Immature natural killer cell (primary cell): ENCODE results near the gene SPATA6. TPM values are rescaled to one million over a fixed set of nuclear protein-coding genes. Genes with fewer than 3 reads are reported as not detected.
"Not testable (repeated sequence)": the region's sequence is repeated elsewhere in the genome, so short reads cannot be mapped to it uniquely, and the experiment has no call there.

ENCODE experiments used
- DNase-seq, 3 donors: peaks; one replicate each; pipeline ENCODE4 v3.0.0; 2022; ENCODE audit warnings: mixed read lengths in 1 of 3
- H3K27ac Mint-ChIP-seq, 6 donors: one replicate each; pipeline ENCODE4 v1.8.0; 2020; ENCODE audit warnings: mixed read lengths in 6 of 6, mild to moderate bottlenecking in 5 of 6, inconsistent platforms in 4 of 6, moderate library complexity in 3 of 6
- H3K27me3 Mint-ChIP-seq, 3 donors: one replicate each; pipeline ENCODE4 v1.8.0; 2020 to 2021; ENCODE audit warnings: low read depth in 3 of 3, mild to moderate bottlenecking in 3 of 3, mixed read lengths in 3 of 3, moderate library complexity in 3 of 3, inconsistent platforms in 1 of 3
- H3K36me3 Mint-ChIP-seq, 3 donors: one replicate each; pipeline ENCODE4 v1.8.0; 2020; ENCODE audit warnings: mixed read lengths in 3 of 3, inconsistent platforms in 2 of 3, mild to moderate bottlenecking in 2 of 3
- H3K4me1 Mint-ChIP-seq, 2 donors: one replicate each; pipeline ENCODE4 v1.8.0; 2020; ENCODE audit warnings: inconsistent platforms in 2 of 2, mild to moderate bottlenecking in 2 of 2, mixed read lengths in 2 of 2, moderate library complexity in 1 of 2
- H3K4me3 Mint-ChIP-seq, 5 donors: one replicate each; pipeline ENCODE4 v1.8.0; 2020; ENCODE audit warnings: mild to moderate bottlenecking in 5 of 5, mixed read lengths in 5 of 5, inconsistent platforms in 3 of 5, moderate library complexity in 3 of 5
- H3K9me3 Mint-ChIP-seq, 6 donors: one replicate each; pipeline ENCODE4 v1.8.0; 2020; ENCODE audit warnings: mild to moderate bottlenecking in 6 of 6, mixed read lengths in 6 of 6, inconsistent platforms in 4 of 6, moderate library complexity in 3 of 6
- polyA plus RNA-seq, 3 donors: library from polyadenylated mRNA; unstranded; fragments of 300-500 nt; fragmentation: Illumina TruSeq; gene quantifications; one replicate each; pipeline ENCODE4 v1.2.3, GENCODE V29; 2021

The SPATA6 gene
- polyA plus RNA-seq, 3 donors from 2014 or later: 1.1 to 2.5 TPM; not detected in 1

- Mint-ChIP-seq H3K27me3 (peaks cover 0 to 4% (median 3%) of the 10 kb centered on the region in 3 donors), H3K9me3 (peaks cover 0 to 7% (median 3%) of the 10 kb centered on the region in 6 donors), H3K4me3 (no peak overlapping the region), H3K4me1 (no peaks in the 10 kb centered on the region), H3K27ac (no peak overlapping the region), H3K36me3 (peaks cover 0 to 10% (median 3%) of the 10 kb centered on the region in 3 donors)
- DNase-seq: no peak
Measured at GRCh38 chr1:48374785-48375184, 97.2 kb downstream of the SPATA6 start.

GRCh38 chr1:48371598-48371997, 100.4 kb downstream of the SPATA6 start:
- Mint-ChIP-seq H3K9me3 (peaks cover 0 to 7% (median 6%) of the 10 kb centered on the region in 6 donors), H3K4me1 (no peaks in the 10 kb centered on the region), H3K4me3 (no peak overlapping the region), H3K36me3 (no peaks in the 10 kb centered on the region), H3K27me3 (peaks cover 0 to 1% (median 0%) of the 10 kb centered on the region in 3 donors), H3K27ac (no peak overlapping the region)
- DNase-seq: no peak

DNA sequence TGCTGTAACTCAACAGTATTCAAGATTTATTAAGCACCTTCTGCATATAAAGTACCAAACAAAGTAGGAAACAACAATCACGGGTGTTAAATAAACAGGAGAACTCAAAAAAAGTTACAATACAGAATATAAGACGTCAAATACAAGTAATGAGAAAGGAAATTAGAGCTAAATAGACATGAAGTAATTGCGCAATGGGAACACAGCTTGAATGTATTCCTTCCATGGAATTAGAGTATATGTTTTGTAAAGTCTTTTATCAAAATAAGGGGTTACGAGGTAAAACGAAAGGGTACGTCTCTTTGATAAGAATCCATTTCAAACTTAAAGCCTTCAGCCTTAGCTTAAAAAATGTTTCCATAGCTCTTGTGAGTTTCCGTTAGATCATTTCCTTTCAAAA, 109.1 kb downstream of the SPATA6 start:
- Mint-ChIP-seq H3K9me3 (peaks cover 0 to 14% (median 5%) of the 10 kb centered on the region in 6 donors), H3K4me1 (no peaks in the 10 kb centered on the region), H3K27ac (no peak overlapping the region), H3K36me3 (no peaks in the 10 kb centered on the region), H3K27me3 (peaks cover 0 to 4% (median 0%) of the 10 kb centered on the region in 3 donors), H3K4me3 (no peak overlapping the region)
- no peak for DNase-seq

DNA sequence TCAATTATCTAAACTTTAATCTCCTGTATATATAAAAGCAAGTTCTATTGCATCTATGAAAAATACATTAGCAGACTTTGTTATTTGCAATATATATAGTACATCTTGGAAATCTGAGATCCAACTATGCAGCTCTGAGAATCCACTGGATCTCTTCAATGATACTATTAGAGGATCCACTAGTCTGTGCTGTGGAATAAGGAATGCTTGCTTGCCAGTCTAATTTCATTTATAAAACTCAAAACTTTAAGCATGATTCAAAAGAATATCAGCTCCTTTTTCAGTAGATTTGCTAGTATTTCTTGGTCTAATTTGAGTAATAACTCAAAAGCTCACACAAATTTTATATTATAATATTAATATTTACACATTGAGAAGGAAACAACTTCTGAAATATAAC, 115.1 kb downstream of the SPATA6 start:
- H3K4me1 Mint-ChIP-seq: no peaks in the 10 kb centered on the region
- H3K9me3 Mint-ChIP-seq: peaks cover 0 to 3% (median 0%) of the 10 kb centered on the region in 6 donors
- no peak overlapping the region for H3K27ac Mint-ChIP-seq
- DNase-seq: no peak
- no peak overlapping the region for H3K4me3 Mint-ChIP-seq
- peaks cover 0 to 3% (median 0%) of the 10 kb centered on the region in 3 donors for H3K36me3 Mint-ChIP-seq
- H3K27me3 Mint-ChIP-seq: peaks cover 0 to 3% (median 0%) of the 10 kb centered on the region in 3 donors

DNA sequence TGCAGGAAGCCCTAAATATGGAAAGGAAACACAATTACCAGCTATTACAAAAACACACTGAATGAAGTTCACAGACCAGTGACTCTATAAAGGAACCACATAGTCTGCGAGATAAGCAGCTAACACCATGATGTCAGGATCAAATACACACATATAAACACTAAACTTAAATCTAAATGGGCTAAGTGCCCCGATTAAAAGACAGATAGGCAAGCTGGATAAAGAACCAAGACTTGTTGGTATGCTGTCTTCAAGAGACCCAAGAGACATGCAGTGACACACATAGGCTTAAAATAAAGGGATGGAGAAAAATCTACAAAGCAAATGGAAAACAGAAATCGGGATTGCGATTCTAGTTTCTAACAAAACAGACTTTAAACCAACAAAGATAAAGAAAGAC, 127.6 kb downstream of the SPATA6 start:
- H3K27me3 Mint-ChIP-seq: peaks cover 0 to 6% (median 2%) of the 10 kb centered on the region in 3 donors
- DNase-seq: no peak
- peaks cover 0 to 22% (median 10%) of the 10 kb centered on the region in 6 donors for H3K9me3 Mint-ChIP-seq
- H3K36me3 Mint-ChIP-seq: no peaks in the 10 kb centered on the region
- H3K4me3 Mint-ChIP-seq: no peak overlapping the region
- no peaks in the 10 kb centered on the region for H3K4me1 Mint-ChIP-seq
- no peak overlapping the region for H3K27ac Mint-ChIP-seq

DNA sequence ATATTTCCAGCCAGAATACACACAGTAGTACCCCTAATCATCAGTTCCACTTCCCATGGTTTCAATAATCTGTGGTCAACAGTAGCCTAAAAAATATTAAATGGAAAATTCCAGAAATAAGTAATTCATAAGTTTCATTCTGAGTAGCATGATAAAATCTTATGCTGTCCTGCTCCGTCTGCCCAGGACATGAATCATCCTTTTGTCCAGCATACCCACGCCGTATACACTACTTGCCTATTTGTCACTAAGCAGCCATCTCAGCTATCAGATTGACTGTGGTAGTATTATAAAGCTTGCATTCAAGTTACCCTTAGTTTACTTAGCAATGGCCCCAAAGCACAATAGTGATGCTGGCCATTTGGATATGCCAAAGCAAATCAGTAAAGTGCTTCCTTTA, 130.8 kb downstream of the SPATA6 start:
- DNase-seq: no peak
- Mint-ChIP-seq H3K36me3 (no peaks in the 10 kb centered on the region), H3K27ac (no peak overlapping the region), H3K4me1 (no peaks in the 10 kb centered on the region), H3K9me3 (peaks cover 0 to 22% (median 10%) of the 10 kb centered on the region in 6 donors), H3K4me3 (no peak overlapping the region), H3K27me3 (peaks cover 0 to 5% (median 0%) of the 10 kb centered on the region in 3 donors)

DNA sequence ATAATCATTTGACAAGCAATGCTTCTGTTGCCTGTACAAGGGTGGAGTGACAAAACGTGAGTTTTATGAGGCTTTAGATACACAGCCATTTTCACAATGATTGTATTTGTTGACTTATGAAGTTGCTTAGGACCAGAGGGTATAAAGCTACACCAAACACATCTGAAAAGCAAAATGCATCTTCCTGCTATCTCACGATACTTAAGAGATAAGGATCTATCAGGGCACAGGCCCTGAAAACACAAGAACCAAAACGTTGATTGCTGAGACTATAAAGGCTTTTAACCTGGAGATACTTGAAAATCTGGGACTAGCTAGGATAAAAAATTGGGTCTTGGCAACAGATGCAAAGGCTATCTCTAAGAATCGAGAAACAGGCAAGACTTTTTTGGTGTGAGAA, 133.7 kb downstream of the SPATA6 start:
- Mint-ChIP-seq H3K9me3 (peaks cover 0 to 9% (median 5%) of the 10 kb centered on the region in 6 donors), H3K27ac (no peak overlapping the region), H3K4me3 (no peak overlapping the region), H3K27me3 (peaks cover 0 to 2% (median 0%) of the 10 kb centered on the region in 3 donors), H3K4me1 (no peaks in the 10 kb centered on the region), H3K36me3 (peaks cover 0 to 4% (median 0%) of the 10 kb centered on the region in 3 donors)
- no peak for DNase-seq

- no peak overlapping the region for H3K4me3 Mint-ChIP-seq
- peaks cover 4 to 13% (median 13%) of the 10 kb centered on the region in 3 donors for H3K36me3 Mint-ChIP-seq
- no peak overlapping the region for H3K27ac Mint-ChIP-seq
- no peaks in the 10 kb centered on the region for H3K4me1 Mint-ChIP-seq
- peaks cover 0 to 34% (median 24%) of the 10 kb centered on the region in 6 donors for H3K9me3 Mint-ChIP-seq
- peaks cover 0 to 2% (median 1%) of the 10 kb centered on the region in 3 donors for H3K27me3 Mint-ChIP-seq
- no peak for DNase-seq
Measured at GRCh38 chr1:48333316-48333715, 138.7 kb downstream of the SPATA6 start.

GRCh38 chr1:48332115-48332514, 139.9 kb downstream of the SPATA6 start:
- no peak overlapping the region for H3K27ac Mint-ChIP-seq
- H3K27me3 Mint-ChIP-seq: peaks cover 0 to 2% (median 1%) of the 10 kb centered on the region in 3 donors
- no peak for DNase-seq
- H3K9me3 Mint-ChIP-seq: peaks cover 0 to 35% (median 24%) of the 10 kb centered on the region in 6 donors
- peaks cover 4 to 13% (median 13%) of the 10 kb centered on the region in 3 donors for H3K36me3 Mint-ChIP-seq
- no peak overlapping the region for H3K4me3 Mint-ChIP-seq
- no peaks in the 10 kb centered on the region for H3K4me1 Mint-ChIP-seq

DNA sequence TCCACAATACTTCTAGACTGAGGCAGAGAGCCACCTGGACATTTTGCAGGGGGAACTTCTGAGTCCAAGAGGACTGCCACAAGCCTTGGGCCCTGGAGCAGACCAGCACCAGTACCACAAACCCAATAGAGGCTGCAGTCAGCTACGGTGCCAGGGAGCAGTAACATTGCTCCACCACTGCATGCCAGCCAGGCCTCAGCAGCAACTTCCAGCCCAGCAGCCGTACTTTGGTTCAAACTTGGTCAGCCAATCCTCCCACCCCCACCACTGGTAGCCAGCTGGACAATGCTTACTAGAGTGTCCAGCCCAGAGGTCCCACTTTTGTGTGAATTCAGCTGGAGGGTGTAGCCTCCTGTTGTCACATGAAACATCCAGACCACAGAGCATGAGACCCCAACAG, 142.1 kb downstream of the SPATA6 start:
- Mint-ChIP-seq H3K27me3 (peaks cover 1 to 4% (median 2%) of the 10 kb centered on the region in 3 donors), H3K9me3 (peaks cover 0 to 40% (median 27%) of the 10 kb centered on the region in 6 donors), H3K27ac (no peak overlapping the region), H3K4me1 (no peaks in the 10 kb centered on the region), H3K36me3 (peaks cover 4 to 19% (median 13%) of the 10 kb centered on the region in 3 donors), H3K4me3 (no peak overlapping the region)
- DNase-seq: no peak

- peaks cover 3 to 40% (median 27%) of the 10 kb centered on the region in 6 donors for H3K9me3 Mint-ChIP-seq
- no peaks in the 10 kb centered on the region for H3K4me1 Mint-ChIP-seq
- peaks cover 4 to 22% (median 13%) of the 10 kb centered on the region in 3 donors for H3K36me3 Mint-ChIP-seq
- H3K27ac Mint-ChIP-seq: no peak overlapping the region
- peaks cover 1 to 4% (median 2%) of the 10 kb centered on the region in 3 donors for H3K27me3 Mint-ChIP-seq
- no peak for DNase-seq
- H3K4me3 Mint-ChIP-seq: no peak overlapping the region
Measured at GRCh38 chr1:48329486-48329885, 142.5 kb downstream of the SPATA6 start.

DNA sequence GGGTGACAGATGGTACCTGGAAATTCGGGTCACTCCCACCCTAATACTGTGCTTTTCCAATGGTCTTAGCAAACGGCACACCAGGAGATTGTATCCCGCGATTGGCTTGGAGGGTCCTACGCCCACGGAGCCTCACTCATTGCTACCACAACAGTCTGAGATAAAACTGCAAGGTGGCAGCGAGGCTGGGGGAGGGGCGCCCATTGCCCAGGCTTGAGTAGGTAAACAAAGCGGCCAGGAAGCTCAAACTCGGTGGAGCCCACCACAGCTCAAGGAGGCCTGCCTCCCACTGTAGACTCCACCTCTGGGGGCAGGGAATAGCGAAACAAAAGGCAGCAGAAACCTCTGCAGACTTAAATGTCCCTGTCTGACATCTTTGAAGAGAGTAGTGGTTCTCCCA, 160.2 kb downstream of the SPATA6 start:
- H3K27ac Mint-ChIP-seq, H3K4me3 Mint-ChIP-seq, H3K4me1 Mint-ChIP-seq, DNase-seq, H3K27me3 Mint-ChIP-seq, H3K36me3 Mint-ChIP-seq: not testable (repeated sequence)
- peaks cover 6 to 32% (median 22%) of the 10 kb centered on the region in 6 donors for H3K9me3 Mint-ChIP-seq

DNA sequence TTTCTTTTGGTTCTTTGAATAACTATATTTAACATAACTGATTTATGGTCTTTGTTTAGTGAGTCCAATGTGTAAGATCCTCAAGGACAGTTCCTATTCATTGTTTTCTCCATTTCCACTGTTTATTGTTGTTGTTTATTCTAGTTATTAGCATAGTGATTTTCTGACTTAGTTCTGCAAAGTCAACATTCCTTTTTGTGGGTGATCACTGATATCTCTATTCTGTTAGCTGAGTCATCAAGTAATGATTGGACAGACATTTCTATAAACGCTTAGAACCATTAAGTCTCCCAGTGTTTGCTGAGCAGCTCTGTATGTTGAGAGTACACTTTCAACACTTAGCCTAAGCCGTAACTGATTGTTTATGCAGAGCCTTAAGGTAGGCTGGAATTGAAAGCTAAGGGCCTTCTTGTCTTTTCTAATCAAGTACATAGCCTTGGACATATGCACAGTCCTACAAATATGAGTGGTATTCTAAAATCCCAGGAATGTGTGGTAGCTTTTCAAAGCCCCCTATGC, 162.4 kb downstream of the SPATA6 start:
- H3K4me1 Mint-ChIP-seq: no peaks in the 10 kb centered on the region
- peaks cover 3 to 8% (median 7%) of the 10 kb centered on the region in 3 donors for H3K36me3 Mint-ChIP-seq
- H3K27ac Mint-ChIP-seq: no peak overlapping the region
- no peak overlapping the region for H3K4me3 Mint-ChIP-seq
- peaks cover 1 to 4% (median 3%) of the 10 kb centered on the region in 3 donors for H3K27me3 Mint-ChIP-seq
- peaks cover 5 to 32% (median 16%) of the 10 kb centered on the region in 6 donors for H3K9me3 Mint-ChIP-seq
- DNase-seq: no peak

DNA sequence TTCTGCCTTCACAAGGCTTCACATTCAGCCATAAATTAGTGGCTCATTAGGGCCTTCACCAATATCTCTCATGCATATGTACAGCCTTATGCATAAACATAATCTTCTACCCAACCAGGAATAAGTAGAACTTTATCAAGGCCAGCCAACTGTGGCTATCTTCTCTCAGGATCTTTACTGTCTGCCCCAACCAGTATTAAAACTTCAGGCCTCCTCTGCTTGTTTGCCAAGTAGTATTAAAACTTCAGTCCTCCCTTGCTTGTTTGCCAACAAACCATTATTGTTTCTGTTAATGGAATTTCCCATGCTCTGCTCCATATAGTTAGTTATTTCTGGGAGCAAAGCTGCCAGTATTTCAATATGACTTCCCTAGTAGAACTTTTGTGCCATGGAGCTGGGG, 169.4 kb downstream of the SPATA6 start:
- no peak for DNase-seq
- H3K36me3 Mint-ChIP-seq: no peaks in the 10 kb centered on the region
- peaks cover 0 to 11% (median 4%) of the 10 kb centered on the region in 6 donors for H3K9me3 Mint-ChIP-seq
- H3K4me3 Mint-ChIP-seq: no peak overlapping the region
- H3K27ac Mint-ChIP-seq: no peak overlapping the region
- no peaks in the 10 kb centered on the region for H3K4me1 Mint-ChIP-seq
- peaks cover 2 to 4% (median 2%) of the 10 kb centered on the region in 3 donors for H3K27me3 Mint-ChIP-seq

- Mint-ChIP-seq H3K9me3 (peaks cover 0 to 9% (median 0%) of the 10 kb centered on the region in 6 donors), H3K27me3 (peaks cover 0 to 2% (median 2%) of the 10 kb centered on the region in 3 donors), H3K36me3 (no peaks in the 10 kb centered on the region), H3K4me3 (no peak overlapping the region), H3K27ac (no peak overlapping the region), H3K4me1 (no peaks in the 10 kb centered on the region)
- no peak for DNase-seq
Measured at GRCh38 chr1:48294656-48295055, 177.3 kb downstream of the SPATA6 start.
